HCT116 (cell line): ENCODE measurements around the gene SYCP1. TPM values are rescaled to one million over a fixed set of nuclear protein-coding genes. Genes with fewer than 3 reads are reported as not detected.

Experiments used
- ATAC-seq: fragments of 200-7000 bp; cut with Tn5 transposase; 2 replicates; pipeline ENCODE4 v1.9.1; 2020; ENCODE audit warnings: mild to moderate bottlenecking, moderate library complexity
- BruUV-seq: library from RNA; stranded (reverse); fragments of 400-500 nt; replicated peaks from 2 replicates; lab custom pipeline; 2021; lab: Mats Ljungman, UMichigan
- CTCF ChIA-PET: fragments of 300-600 bp; sonication (Branson Sonifier 250); formaldehyde crosslinking; loops from one replicate; lab custom pipeline; 2021; ENCODE audit warnings: antibody characterized with exemption; lab: Charles Lee
- POLR2A ChIA-PET: fragments of 300-600, 350-600 bp; sonication (Branson Sonifier 250); formaldehyde crosslinking; loops from one replicate; lab custom pipeline; 2021; ENCODE audit warnings: antibody characterized with exemption; lab: Charles Lee
- RAD21 ChIA-PET, 2 experiments: fragments of 300-600 bp; sonication (Branson Sonifier 250); formaldehyde crosslinking; loops; one replicate each; lab custom pipeline; 2023; ENCODE audit warnings: low total read pairs in 2 of 2; ENCODE audit not compliant: uncharacterized antibody in 2 of 2, unreplicated experiment in 2 of 2, low non-redundant PET in 1 of 2; lab: Charles Lee
- DNase-seq: peaks from one replicate; pipeline ENCODE4 v3.0.0-alpha.2; 2010; ENCODE audit warnings: low read depth, low spot score
- H2AFZ ChIP-seq: fragments of 200-600 bp; shearing (Covaris generic), sonication (generic); 2 replicates; pipeline ENCODE4 v1.6.1; 2017; ENCODE audit warnings: low read depth, mixed run types, mixed read lengths, antibody characterized with exemption, low read length; ENCODE audit not compliant: poor library complexity, severe bottlenecking
- H3K27ac ChIP-seq: 2 replicates; pipeline ENCODE4 v1.5.1; 2012; ENCODE audit warnings: low read depth, low read length
- H3K27me3 ChIP-seq: fragments of 200-600 bp; sonication (generic); 2 replicates; pipeline ENCODE4 v1.6.1; 2016; ENCODE audit warnings: mixed run types, low read length, mixed read lengths; ENCODE audit not compliant: insufficient read depth
- H3K36me3 ChIP-seq, 2 experiments: fragments of 200-500 bp in 1 of 2; fragments of 200-600 bp in 1 of 2; sonication (Bioruptor generic) in 1 of 2; sonication (generic) in 1 of 2; 2 replicates each; pipeline versions ENCODE4 v1.5.1 to v1.6.1; 2014 to 2016; ENCODE audit warnings: low read length in 2 of 2, inconsistent platforms in 1 of 2, mixed read lengths in 1 of 2, mixed run types in 1 of 2; ENCODE audit not compliant: insufficient read depth in 2 of 2, control insufficient read depth in 1 of 2
- H3K4me1 ChIP-seq, 2 experiments: fragments of 200-600 bp in 1 of 2; sonication (generic) in 1 of 2; 2 replicates each; pipeline versions ENCODE4 v1.5.1 to v1.6.1; 2012 to 2017; ENCODE audit warnings: low read length in 2 of 2, inconsistent platforms in 1 of 2, mild to moderate bottlenecking in 1 of 2, mixed read lengths in 1 of 2, mixed run types in 1 of 2, moderate library complexity in 1 of 2; ENCODE audit not compliant: insufficient read depth in 2 of 2, control insufficient read depth in 1 of 2
- H3K4me2 ChIP-seq: fragments of 200-600 bp; sonication (generic); 2 replicates; pipeline ENCODE4 v1.6.1; 2017; ENCODE audit warnings: mixed run types, low read length, mixed read lengths
- H3K4me3 ChIP-seq, 2 experiments: fragments of 200-600 bp in 1 of 2; sonication (generic) in 1 of 2; replicated peaks in 1 of 2; 2 replicates each; pipeline ENCODE4 v1.5.1; 2011 to 2016; ENCODE audit warnings: low read length in 2 of 2, control low read depth in 1 of 2, low read depth in 1 of 2, mild to moderate bottlenecking in 1 of 2, mixed read lengths in 1 of 2, mixed run types in 1 of 2
- H3K79me2 ChIP-seq: fragments of 200-600 bp; sonication (generic); 2 replicates; pipeline ENCODE4 v1.6.1; 2017; ENCODE audit warnings: mild to moderate bottlenecking, mixed run types, low read length, moderate library complexity, mixed read lengths; ENCODE audit not compliant: insufficient read depth
- H3K9ac ChIP-seq: fragments of 200-600 bp; sonication (generic); 2 replicates; pipeline ENCODE4 v1.6.1; 2016; ENCODE audit warnings: low read length, mixed read lengths
- H3K9me2 ChIP-seq: fragments of 200-600 bp; sonication (generic), shearing (Covaris generic); 2 replicates; pipeline ENCODE4 v1.6.1; 2017; ENCODE audit warnings: mixed run types, mild to moderate bottlenecking, moderate library complexity; ENCODE audit not compliant: insufficient read depth
- H3K9me3 ChIP-seq, 2 experiments: fragments of 200-500 bp in 1 of 2; fragments of 200-600 bp in 1 of 2; sonication (Bioruptor generic) in 1 of 2; sonication (generic) in 1 of 2; 2 replicates each; pipeline ENCODE4 v1.6.1; 2014 to 2017; ENCODE audit warnings: low read length in 2 of 2, mixed read lengths in 2 of 2, inconsistent platforms in 1 of 2, low read depth in 1 of 2, mild to moderate bottlenecking in 1 of 2, mixed run types in 1 of 2, moderate library complexity in 1 of 2; ENCODE audit not compliant: control insufficient read depth in 1 of 2, insufficient read depth in 1 of 2
- H4K20me1 ChIP-seq: fragments of 200-600 bp; sonication (generic), shearing (Covaris generic); 2 replicates; pipeline ENCODE4 v1.6.1; 2017; ENCODE audit warnings: mixed run types, mild to moderate bottlenecking, moderate library complexity; ENCODE audit not compliant: insufficient read depth
- CBX3 ChIP-seq: IDR thresholded peaks from 2 replicates; pipeline ENCODE4 v1.6.1; 2012; ENCODE audit warnings: low read depth
- CEBPB ChIP-seq: IDR thresholded peaks from 2 replicates; pipeline ENCODE4 v1.6.1; 2012; ENCODE audit warnings: low read depth
- EZH2phosphoT487 ChIP-seq: fragments of 200-600 bp; IDR thresholded peaks from 2 replicates; pipeline ENCODE4 v1.6.1; 2018; ENCODE audit warnings: antibody characterized with exemption, borderline replicate concordance
- SP1 ChIP-seq: IDR thresholded peaks from 2 replicates; pipeline ENCODE4 v1.6.1; 2012; ENCODE audit warnings: low read depth
- SRF ChIP-seq: IDR thresholded peaks from 2 replicates; pipeline ENCODE4 v1.6.1; 2012; ENCODE audit warnings: low read depth
- YY1 ChIP-seq: IDR thresholded peaks from 2 replicates; pipeline ENCODE4 v1.6.1; 2011; ENCODE audit warnings: low read length, low read depth, moderate library complexity, mild to moderate bottlenecking; ENCODE audit not compliant: insufficient replicate concordance; ENCODE audit errors: extremely low read depth
- ZFX ChIP-seq: fragments of 450-650 bp; IDR thresholded peaks from 2 replicates; pipeline ENCODE4 v1.6.1; 2017
- ZNF274 ChIP-seq: fragments of 200-500 bp; sonication (Bioruptor generic); IDR thresholded peaks from 2 replicates; pipeline ENCODE4 v1.6.1; 2014; ENCODE audit warnings: mild to moderate bottlenecking, low read depth, low read length, inconsistent platforms
- intact Hi-C: fragments of 100-400 bp; cut with micrococcal nuclease; formaldehyde crosslinking; loops from 2 replicates; pipeline ENCODE4 v1.10.0; 2022
- total RNA-seq: library from RNA; stranded (reverse); gene quantifications from one replicate; pipeline ENCODE4 v1.2.1, GENCODE V29; 2021; ENCODE audit not compliant: unreplicated experiment
- TF ChIP-seq, protein P1 (sequence below): IDR thresholded peaks from 2 replicates; pipeline ENCODE4 v1.6.1; 2012; ENCODE audit warnings: low read depth
- TF ChIP-seq, protein P2 (sequence below), 3 experiments: fragments of 200-600 bp in 1 of 3; sonication (generic) in 1 of 3; IDR thresholded peaks in 2 of 3; conservative IDR thresholded peaks in 1 of 3; 2 replicates each; pipeline ENCODE4 v1.5.1; 2012 to 2017; ENCODE audit warnings: low read depth in 2 of 3, low read length in 2 of 3, antibody characterized with exemption in 1 of 3, borderline replicate concordance in 1 of 3, control low read depth in 1 of 3, mild to moderate bottlenecking in 1 of 3, mixed read lengths in 1 of 3, mixed run types in 1 of 3, moderate library complexity in 1 of 3; ENCODE audit not compliant: insufficient read depth in 1 of 3

Gene SYCP1
- total RNA-seq, 1 experiment from 2014 or later, result not detected

DNA sequence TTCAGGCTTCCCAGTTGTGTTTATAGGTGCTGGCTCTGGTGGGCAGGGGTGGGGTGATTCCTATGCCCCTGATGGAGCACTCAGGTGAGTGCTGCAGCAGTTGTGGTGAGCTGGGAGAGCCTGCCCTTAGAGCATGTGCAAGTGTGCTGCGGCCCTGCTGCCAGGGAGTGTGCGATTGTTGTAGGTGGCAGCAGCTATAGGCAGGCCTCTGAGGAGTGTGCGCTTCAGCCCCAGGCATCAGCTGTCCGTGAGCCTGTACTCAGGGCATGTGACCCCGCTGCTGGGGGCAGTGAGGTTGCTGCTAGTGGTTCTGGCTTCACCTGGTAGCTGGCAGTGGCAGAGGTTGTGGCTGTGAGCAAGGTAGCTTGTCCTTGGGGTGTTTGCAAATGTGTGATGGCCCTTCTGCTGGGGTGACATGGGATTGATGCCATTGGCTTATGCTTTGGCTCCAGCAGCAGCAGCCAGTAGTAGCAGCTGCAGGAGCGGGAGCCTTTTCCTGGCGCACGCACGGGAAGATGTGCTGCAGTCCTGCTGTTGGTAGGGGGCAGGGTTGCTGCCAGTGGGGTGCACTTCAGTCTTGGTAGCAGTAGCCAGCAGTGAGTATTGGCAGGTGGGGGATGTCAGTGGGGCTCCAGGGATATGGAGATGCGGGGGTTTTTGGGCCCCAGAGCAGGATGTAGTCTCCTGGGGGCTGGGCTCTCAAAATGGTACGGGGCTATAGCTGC, 37.7 kb downstream of the SYCP1 start:
- Histone ChIP-seq H3K9me3 (no peaks in the 10 kb centered on the region), H2AFZ (no peak overlapping the region), H3K36me3 (no peaks in the 10 kb centered on the region), H3K79me2 (no peaks in the 10 kb centered on the region), H3K4me3 (no peak overlapping the region), H3K27me3 (no peaks in the 10 kb centered on the region), H3K9me2 (no peaks in the 10 kb centered on the region), H3K4me2 (no peak overlapping the region), H4K20me1 (no peaks in the 10 kb centered on the region), H3K27ac (no peak overlapping the region), H3K4me1 (no peaks in the 10 kb centered on the region), H3K9ac (no peak overlapping the region)
- DNase-seq (no peak), ATAC-seq (no peak)
- ChIA-PET RAD21 (no interaction called here), POLR2A (no interaction called here), CTCF (no interaction called here)
- intact Hi-C loops, result no loop called here
- TF ChIP-seq, protein P1, sequence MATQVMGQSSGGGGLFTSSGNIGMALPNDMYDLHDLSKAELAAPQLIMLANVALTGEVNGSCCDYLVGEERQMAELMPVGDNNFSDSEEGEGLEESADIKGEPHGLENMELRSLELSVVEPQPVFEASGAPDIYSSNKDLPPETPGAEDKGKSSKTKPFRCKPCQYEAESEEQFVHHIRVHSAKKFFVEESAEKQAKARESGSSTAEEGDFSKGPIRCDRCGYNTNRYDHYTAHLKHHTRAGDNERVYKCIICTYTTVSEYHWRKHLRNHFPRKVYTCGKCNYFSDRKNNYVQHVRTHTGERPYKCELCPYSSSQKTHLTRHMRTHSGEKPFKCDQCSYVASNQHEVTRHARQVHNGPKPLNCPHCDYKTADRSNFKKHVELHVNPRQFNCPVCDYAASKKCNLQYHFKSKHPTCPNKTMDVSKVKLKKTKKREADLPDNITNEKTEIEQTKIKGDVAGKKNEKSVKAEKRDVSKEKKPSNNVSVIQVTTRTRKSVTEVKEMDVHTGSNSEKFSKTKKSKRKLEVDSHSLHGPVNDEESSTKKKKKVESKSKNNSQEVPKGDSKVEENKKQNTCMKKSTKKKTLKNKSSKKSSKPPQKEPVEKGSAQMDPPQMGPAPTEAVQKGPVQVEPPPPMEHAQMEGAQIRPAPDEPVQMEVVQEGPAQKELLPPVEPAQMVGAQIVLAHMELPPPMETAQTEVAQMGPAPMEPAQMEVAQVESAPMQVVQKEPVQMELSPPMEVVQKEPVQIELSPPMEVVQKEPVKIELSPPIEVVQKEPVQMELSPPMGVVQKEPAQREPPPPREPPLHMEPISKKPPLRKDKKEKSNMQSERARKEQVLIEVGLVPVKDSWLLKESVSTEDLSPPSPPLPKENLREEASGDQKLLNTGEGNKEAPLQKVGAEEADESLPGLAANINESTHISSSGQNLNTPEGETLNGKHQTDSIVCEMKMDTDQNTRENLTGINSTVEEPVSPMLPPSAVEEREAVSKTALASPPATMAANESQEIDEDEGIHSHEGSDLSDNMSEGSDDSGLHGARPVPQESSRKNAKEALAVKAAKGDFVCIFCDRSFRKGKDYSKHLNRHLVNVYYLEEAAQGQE, result no peak
- TF ChIP-seq CBX3, result no peak
- no TSS peak for BruUV-seq

DNA sequence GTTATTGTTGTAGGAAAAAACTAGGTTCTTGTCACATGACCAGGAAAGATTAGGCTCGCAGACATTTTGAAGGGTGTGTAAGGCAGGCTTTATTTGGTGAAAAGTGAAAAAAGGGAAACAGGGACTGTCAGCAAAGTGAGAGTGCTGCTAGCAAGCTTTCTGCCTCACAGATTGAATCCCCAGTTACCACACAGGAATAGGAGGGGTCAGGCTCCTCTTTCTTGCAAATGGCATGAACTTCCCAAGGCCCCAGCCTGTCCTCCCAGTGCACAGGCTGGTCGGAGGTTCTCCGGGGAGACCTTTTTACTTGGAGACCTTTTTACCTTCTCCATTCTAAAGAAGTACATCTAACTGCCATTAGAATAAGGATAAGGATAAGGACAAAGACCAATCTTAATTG, 42.1 kb downstream of the SYCP1 start:
- H3K9ac ChIP-seq, result no peak overlapping the region
- H3K4me2 ChIP-seq, result no peak overlapping the region
- no peaks in the 10 kb centered on the region for H3K4me1 ChIP-seq
- H3K36me3 ChIP-seq, result no peaks in the 10 kb centered on the region
- no TSS peak for BruUV-seq
- POLR2A ChIA-PET, result no interaction called here
- H3K9me3 ChIP-seq, result no peaks in the 10 kb centered on the region
- DNase-seq, result no peak
- ATAC-seq, result no peak
- H3K27me3 ChIP-seq, result no peaks in the 10 kb centered on the region
- CTCF ChIA-PET, result no interaction called here
- intact Hi-C loops, result no loop called here
- H4K20me1 ChIP-seq, result no peaks in the 10 kb centered on the region
- no peaks in the 10 kb centered on the region for H3K9me2 ChIP-seq
- no peak overlapping the region for H2AFZ ChIP-seq
- RAD21 ChIA-PET, result no interaction called here
- H3K27ac ChIP-seq, result no peak overlapping the region
- H3K4me3 ChIP-seq, result no peak overlapping the region
- TF ChIP-seq EZH2phosphoT487 (no peak), YY1 (no peak), CEBPB (no peak), SP1 (no peak), ZFX (no peak), SRF (no peak), ZNF274 (no peak)
- TF ChIP-seq, protein P2, sequence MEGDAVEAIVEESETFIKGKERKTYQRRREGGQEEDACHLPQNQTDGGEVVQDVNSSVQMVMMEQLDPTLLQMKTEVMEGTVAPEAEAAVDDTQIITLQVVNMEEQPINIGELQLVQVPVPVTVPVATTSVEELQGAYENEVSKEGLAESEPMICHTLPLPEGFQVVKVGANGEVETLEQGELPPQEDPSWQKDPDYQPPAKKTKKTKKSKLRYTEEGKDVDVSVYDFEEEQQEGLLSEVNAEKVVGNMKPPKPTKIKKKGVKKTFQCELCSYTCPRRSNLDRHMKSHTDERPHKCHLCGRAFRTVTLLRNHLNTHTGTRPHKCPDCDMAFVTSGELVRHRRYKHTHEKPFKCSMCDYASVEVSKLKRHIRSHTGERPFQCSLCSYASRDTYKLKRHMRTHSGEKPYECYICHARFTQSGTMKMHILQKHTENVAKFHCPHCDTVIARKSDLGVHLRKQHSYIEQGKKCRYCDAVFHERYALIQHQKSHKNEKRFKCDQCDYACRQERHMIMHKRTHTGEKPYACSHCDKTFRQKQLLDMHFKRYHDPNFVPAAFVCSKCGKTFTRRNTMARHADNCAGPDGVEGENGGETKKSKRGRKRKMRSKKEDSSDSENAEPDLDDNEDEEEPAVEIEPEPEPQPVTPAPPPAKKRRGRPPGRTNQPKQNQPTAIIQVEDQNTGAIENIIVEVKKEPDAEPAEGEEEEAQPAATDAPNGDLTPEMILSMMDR (IDR thresholded peaks at IDR 0.05 in 2 of 3, conservative IDR thresholded peaks at IDR 0.05 in 1 of 3; ENCODE audit: borderline replicate concordance in 1 of 3, insufficient read depth in 1 of 3, low read depth in 2 of 3, low read length in 2 of 3), result no peak
- no peaks in the 10 kb centered on the region for H3K79me2 ChIP-seq
